SU-DHL-6 (cell line): ENCODE data around the gene AGBL4.

Experiments used
- CTCF ChIP-seq: fragments of 200-600 bp; sonication (generic); IDR thresholded peaks from one replicate; pipeline ENCODE4 v1.5.1; 2017; ENCODE audit warnings: antibody characterized with exemption, mild to moderate bottlenecking, low read length, moderate library complexity; ENCODE audit not compliant: insufficient read depth, poor library complexity, severe bottlenecking
- EZH2phosphoT487 ChIP-seq: fragments of 200-600 bp; sonication (generic), shearing (Covaris generic); conservative IDR thresholded peaks from 2 replicates; pipeline ENCODE4 v1.6.1; 2018; ENCODE audit warnings: mild to moderate bottlenecking, antibody characterized with exemption, low read length, moderate library complexity, mixed read lengths

DNA sequence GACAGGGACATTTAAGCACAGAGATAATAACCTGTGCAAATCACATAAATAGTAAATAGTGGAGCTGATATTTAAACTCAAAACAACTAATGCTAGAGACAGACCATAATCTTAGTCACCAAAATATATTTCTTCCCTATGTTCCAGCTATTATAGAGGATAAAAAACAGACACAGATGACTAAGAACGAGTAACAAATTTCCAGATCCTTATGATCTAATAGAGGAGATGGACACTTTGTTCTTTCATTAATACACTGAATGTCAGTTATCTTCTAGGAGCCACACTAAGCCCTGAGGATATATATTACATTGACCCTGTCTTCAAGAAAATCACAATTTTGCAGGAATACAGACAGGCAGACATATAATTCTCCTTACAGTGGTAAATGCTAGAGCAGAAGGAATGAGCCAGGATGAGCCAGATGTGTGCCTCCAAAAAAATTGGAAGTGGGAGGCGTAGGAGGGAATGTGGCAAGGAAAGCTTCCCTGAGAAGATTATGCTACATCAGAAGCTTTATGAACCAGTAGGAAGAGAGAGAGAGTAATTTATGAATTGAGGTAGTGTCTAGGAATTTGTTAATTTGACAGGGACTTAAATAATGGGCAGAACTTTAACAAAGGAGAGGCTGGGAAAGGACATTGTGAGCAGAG is 851.7 kb downstream of the AGBL4 start:
- TF ChIP-seq CTCF (no peak), EZH2phosphoT487 (no peak)
